ENCODE data around the gene HEG1. TPM values are rescaled to one million over a fixed set of nuclear protein-coding genes. Genes with fewer than 3 reads are reported as not detected.

The HEG1 gene
- total RNA-seq, 1 experiment from 2014 or later: 14.6 TPM

DNA sequence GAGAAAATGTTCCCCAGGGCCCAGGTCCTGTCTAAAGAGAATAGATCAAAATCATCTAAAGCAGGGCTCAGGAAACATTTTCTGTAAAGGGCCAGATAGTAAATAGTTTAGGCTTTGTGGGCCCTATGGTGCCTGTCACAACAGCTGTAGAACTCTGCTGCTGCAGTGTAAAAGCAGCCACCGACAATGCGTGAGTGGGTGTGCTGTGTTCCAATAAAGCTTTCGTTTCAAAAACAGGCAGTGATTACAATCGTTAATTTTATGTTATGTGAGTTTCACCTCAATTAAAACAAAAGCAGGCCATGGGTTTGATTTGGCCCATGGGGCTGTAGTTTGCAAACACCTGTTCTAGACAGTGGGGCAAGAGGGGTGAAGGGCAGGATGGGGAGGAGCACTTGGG lies 12.5 kb upstream of the HEG1 start:
- H3K27ac Mint-ChIP-seq: no peak overlapping the region
- ATAC-seq (no peak), DNase-seq (ENCODE audit: low spot score) (no peak)
- peaks cover 8% of the 10 kb centered on the region for H3K9me3 Mint-ChIP-seq
- ChIA-PET CTCF (no interaction called here), POLR2A (no interaction called here)
- no peaks in the 10 kb centered on the region for H3K27me3 Mint-ChIP-seq (ENCODE audit: low read depth)
- TF ChIP-seq, protein P1, sequence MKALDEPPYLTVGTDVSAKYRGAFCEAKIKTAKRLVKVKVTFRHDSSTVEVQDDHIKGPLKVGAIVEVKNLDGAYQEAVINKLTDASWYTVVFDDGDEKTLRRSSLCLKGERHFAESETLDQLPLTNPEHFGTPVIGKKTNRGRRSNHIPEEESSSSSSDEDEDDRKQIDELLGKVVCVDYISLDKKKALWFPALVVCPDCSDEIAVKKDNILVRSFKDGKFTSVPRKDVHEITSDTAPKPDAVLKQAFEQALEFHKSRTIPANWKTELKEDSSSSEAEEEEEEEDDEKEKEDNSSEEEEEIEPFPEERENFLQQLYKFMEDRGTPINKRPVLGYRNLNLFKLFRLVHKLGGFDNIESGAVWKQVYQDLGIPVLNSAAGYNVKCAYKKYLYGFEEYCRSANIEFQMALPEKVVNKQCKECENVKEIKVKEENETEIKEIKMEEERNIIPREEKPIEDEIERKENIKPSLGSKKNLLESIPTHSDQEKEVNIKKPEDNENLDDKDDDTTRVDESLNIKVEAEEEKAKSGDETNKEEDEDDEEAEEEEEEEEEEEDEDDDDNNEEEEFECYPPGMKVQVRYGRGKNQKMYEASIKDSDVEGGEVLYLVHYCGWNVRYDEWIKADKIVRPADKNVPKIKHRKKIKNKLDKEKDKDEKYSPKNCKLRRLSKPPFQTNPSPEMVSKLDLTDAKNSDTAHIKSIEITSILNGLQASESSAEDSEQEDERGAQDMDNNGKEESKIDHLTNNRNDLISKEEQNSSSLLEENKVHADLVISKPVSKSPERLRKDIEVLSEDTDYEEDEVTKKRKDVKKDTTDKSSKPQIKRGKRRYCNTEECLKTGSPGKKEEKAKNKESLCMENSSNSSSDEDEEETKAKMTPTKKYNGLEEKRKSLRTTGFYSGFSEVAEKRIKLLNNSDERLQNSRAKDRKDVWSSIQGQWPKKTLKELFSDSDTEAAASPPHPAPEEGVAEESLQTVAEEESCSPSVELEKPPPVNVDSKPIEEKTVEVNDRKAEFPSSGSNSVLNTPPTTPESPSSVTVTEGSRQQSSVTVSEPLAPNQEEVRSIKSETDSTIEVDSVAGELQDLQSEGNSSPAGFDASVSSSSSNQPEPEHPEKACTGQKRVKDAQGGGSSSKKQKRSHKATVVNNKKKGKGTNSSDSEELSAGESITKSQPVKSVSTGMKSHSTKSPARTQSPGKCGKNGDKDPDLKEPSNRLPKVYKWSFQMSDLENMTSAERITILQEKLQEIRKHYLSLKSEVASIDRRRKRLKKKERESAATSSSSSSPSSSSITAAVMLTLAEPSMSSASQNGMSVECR (CRISPR knock-in tag; IDR thresholded peaks at IDR 0.05; ENCODE audit: borderline replicate concordance): no peak
- TF ChIP-seq JUN (CRISPR knock-in tag; IDR thresholded peaks at IDR 0.05) (no peak), EMX1 (CRISPR knock-in tag; IDR thresholded peaks at IDR 0.05) (no peak)
- TF ChIP-seq, protein P2, sequence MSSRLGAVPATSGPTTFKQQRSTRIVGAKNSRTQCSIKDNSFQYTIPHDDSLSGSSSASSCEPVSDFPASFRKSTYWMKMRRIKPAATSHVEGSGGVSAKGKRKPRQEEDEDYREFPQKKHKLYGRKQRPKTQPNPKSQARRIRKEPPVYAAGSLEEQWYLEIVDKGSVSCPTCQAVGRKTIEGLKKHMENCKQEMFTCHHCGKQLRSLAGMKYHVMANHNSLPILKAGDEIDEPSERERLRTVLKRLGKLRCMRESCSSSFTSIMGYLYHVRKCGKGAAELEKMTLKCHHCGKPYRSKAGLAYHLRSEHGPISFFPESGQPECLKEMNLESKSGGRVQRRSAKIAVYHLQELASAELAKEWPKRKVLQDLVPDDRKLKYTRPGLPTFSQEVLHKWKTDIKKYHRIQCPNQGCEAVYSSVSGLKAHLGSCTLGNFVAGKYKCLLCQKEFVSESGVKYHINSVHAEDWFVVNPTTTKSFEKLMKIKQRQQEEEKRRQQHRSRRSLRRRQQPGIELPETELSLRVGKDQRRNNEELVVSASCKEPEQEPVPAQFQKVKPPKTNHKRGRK (CRISPR knock-in tag; IDR thresholded peaks at IDR 0.05; ENCODE audit: borderline replicate concordance): no peak
- H3K4me1 Mint-ChIP-seq: peaks cover 6% of the 10 kb centered on the region
- no peak overlapping the region for H3K4me3 Mint-ChIP-seq
- H3K36me3 Mint-ChIP-seq: no peaks in the 10 kb centered on the region

DNA sequence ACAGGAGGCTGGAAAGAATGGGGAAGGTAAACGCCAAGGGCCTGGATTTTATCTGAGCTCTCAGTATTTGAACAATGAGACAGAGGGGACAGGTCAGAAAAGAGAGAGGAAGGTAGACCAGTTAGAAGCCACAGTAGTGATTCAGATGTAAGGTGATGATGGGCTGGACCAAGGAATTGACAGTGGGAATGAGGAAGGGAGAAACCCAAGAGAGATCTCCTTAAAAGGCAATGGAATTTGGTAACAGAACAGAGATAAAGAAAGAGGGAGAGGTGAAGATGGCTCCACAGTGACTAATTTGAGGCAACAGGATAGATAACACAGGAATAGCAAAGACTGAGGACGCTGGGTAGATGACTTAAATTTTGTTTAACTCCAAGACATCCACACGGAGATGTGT lies 11.4 kb upstream of the HEG1 start:
- DNase-seq (ENCODE audit: low spot score) (no peak), ATAC-seq (peak; percentile 66)
- ChIA-PET CTCF (no interaction called here), POLR2A (no interaction called here)
- no peak overlapping the region; the same call in 1 of the 2 replicates for H3K27ac Mint-ChIP-seq
- H3K9me3 Mint-ChIP-seq: peaks cover 8% of the 10 kb centered on the region
- peaks cover 3% of the 10 kb centered on the region; the same call in 1 of the 2 replicates for H3K27me3 Mint-ChIP-seq (ENCODE audit: low read depth)
- peaks cover 10% of the 10 kb centered on the region for H3K4me1 Mint-ChIP-seq
- no peak overlapping the region for H3K4me3 Mint-ChIP-seq
- no peaks in the 10 kb centered on the region for H3K36me3 Mint-ChIP-seq
- TF ChIP-seq NR2C2 (CRISPR knock-in tag; IDR thresholded peaks at IDR 0.05) (no peak), ZNF396 (CRISPR knock-in tag; IDR thresholded peaks at IDR 0.05; ENCODE audit: borderline replicate concordance) (no peak), ZNF317 (CRISPR knock-in tag; IDR thresholded peaks at IDR 0.05; ENCODE audit: borderline replicate concordance, low read depth) (no peak), PRRX2 (CRISPR knock-in tag; IDR thresholded peaks at IDR 0.05) (no peak), FOXJ3 (CRISPR knock-in tag; IDR thresholded peaks at IDR 0.05; ENCODE audit: borderline replicate concordance) (no peak), FOXP1 (CRISPR knock-in tag; IDR thresholded peaks at IDR 0.05; ENCODE audit: borderline replicate concordance) (no peak), ZNF232 (CRISPR knock-in tag; IDR thresholded peaks at IDR 0.05) (no peak), ZNF219 (CRISPR knock-in tag; IDR thresholded peaks at IDR 0.05; ENCODE audit: borderline replicate concordance) (no peak)
- TF ChIP-seq, protein P3, sequence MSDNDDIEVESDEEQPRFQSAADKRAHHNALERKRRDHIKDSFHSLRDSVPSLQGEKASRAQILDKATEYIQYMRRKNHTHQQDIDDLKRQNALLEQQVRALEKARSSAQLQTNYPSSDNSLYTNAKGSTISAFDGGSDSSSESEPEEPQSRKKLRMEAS (CRISPR knock-in tag; IDR thresholded peaks at IDR 0.05): no peak
- TF ChIP-seq, protein P4, sequence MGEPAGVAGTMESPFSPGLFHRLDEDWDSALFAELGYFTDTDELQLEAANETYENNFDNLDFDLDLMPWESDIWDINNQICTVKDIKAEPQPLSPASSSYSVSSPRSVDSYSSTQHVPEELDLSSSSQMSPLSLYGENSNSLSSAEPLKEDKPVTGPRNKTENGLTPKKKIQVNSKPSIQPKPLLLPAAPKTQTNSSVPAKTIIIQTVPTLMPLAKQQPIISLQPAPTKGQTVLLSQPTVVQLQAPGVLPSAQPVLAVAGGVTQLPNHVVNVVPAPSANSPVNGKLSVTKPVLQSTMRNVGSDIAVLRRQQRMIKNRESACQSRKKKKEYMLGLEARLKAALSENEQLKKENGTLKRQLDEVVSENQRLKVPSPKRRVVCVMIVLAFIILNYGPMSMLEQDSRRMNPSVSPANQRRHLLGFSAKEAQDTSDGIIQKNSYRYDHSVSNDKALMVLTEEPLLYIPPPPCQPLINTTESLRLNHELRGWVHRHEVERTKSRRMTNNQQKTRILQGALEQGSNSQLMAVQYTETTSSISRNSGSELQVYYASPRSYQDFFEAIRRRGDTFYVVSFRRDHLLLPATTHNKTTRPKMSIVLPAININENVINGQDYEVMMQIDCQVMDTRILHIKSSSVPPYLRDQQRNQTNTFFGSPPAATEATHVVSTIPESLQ (CRISPR knock-in tag; IDR thresholded peaks at IDR 0.05): no peak
- TF ChIP-seq, protein P5, sequence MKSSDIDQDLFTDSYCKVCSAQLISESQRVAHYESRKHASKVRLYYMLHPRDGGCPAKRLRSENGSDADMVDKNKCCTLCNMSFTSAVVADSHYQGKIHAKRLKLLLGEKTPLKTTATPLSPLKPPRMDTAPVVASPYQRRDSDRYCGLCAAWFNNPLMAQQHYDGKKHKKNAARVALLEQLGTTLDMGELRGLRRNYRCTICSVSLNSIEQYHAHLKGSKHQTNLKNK (CRISPR knock-in tag; IDR thresholded peaks at IDR 0.05): no peak
- TF ChIP-seq, protein P6, sequence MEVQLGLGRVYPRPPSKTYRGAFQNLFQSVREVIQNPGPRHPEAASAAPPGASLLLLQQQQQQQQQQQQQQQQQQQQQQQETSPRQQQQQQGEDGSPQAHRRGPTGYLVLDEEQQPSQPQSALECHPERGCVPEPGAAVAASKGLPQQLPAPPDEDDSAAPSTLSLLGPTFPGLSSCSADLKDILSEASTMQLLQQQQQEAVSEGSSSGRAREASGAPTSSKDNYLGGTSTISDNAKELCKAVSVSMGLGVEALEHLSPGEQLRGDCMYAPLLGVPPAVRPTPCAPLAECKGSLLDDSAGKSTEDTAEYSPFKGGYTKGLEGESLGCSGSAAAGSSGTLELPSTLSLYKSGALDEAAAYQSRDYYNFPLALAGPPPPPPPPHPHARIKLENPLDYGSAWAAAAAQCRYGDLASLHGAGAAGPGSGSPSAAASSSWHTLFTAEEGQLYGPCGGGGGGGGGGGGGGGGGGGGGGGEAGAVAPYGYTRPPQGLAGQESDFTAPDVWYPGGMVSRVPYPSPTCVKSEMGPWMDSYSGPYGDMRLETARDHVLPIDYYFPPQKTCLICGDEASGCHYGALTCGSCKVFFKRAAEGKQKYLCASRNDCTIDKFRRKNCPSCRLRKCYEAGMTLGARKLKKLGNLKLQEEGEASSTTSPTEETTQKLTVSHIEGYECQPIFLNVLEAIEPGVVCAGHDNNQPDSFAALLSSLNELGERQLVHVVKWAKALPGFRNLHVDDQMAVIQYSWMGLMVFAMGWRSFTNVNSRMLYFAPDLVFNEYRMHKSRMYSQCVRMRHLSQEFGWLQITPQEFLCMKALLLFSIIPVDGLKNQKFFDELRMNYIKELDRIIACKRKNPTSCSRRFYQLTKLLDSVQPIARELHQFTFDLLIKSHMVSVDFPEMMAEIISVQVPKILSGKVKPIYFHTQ (CRISPR knock-in tag; IDR thresholded peaks at IDR 0.05): no peak
- TF ChIP-seq, protein P1 (CRISPR knock-in tag; IDR thresholded peaks at IDR 0.05; ENCODE audit: borderline replicate concordance): no peak
- TF ChIP-seq, protein P7, sequence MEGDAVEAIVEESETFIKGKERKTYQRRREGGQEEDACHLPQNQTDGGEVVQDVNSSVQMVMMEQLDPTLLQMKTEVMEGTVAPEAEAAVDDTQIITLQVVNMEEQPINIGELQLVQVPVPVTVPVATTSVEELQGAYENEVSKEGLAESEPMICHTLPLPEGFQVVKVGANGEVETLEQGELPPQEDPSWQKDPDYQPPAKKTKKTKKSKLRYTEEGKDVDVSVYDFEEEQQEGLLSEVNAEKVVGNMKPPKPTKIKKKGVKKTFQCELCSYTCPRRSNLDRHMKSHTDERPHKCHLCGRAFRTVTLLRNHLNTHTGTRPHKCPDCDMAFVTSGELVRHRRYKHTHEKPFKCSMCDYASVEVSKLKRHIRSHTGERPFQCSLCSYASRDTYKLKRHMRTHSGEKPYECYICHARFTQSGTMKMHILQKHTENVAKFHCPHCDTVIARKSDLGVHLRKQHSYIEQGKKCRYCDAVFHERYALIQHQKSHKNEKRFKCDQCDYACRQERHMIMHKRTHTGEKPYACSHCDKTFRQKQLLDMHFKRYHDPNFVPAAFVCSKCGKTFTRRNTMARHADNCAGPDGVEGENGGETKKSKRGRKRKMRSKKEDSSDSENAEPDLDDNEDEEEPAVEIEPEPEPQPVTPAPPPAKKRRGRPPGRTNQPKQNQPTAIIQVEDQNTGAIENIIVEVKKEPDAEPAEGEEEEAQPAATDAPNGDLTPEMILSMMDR (IDR thresholded peaks at IDR 0.05): no peak
